ENCODE measurements around the gene NFAM1. TPM values are rescaled to one million over a fixed set of nuclear protein-coding genes. Genes with fewer than 3 reads are reported as not detected.

The NFAM1 gene
- total RNA-seq, 1 donor from 2014 or later = 1.6 TPM

GRCh38 chr22:42396621-42397331 lies 35.4 kb downstream of the NFAM1 start:
- H3K4me3 Mint-ChIP-seq (ENCODE audit: unreplicated experiment) = no peak overlapping the region
- no peak overlapping the region for H3K27ac Mint-ChIP-seq (ENCODE audit: unreplicated experiment)

GRCh38 chr22:42389143-42389542 lies 43.1 kb downstream of the NFAM1 start:
- H3K9me3 Mint-ChIP-seq (ENCODE audit: unreplicated experiment) = no peaks in the 10 kb centered on the region
- no peak for DNase-seq (ENCODE audit: low spot score)
- H3K27me3 Mint-ChIP-seq (ENCODE audit: unreplicated experiment) = peaks cover 10% of the 10 kb centered on the region
- H3K4me1 Mint-ChIP-seq (ENCODE audit: unreplicated experiment) = peaks cover 4% of the 10 kb centered on the region
- H3K36me3 Mint-ChIP-seq (ENCODE audit: low read depth, unreplicated experiment) = no peaks in the 10 kb centered on the region
- H3K4me3 Mint-ChIP-seq (ENCODE audit: unreplicated experiment) = no peak overlapping the region
- no peak overlapping the region for H3K27ac Mint-ChIP-seq (ENCODE audit: unreplicated experiment)
- TF ChIP-seq, protein P1, sequence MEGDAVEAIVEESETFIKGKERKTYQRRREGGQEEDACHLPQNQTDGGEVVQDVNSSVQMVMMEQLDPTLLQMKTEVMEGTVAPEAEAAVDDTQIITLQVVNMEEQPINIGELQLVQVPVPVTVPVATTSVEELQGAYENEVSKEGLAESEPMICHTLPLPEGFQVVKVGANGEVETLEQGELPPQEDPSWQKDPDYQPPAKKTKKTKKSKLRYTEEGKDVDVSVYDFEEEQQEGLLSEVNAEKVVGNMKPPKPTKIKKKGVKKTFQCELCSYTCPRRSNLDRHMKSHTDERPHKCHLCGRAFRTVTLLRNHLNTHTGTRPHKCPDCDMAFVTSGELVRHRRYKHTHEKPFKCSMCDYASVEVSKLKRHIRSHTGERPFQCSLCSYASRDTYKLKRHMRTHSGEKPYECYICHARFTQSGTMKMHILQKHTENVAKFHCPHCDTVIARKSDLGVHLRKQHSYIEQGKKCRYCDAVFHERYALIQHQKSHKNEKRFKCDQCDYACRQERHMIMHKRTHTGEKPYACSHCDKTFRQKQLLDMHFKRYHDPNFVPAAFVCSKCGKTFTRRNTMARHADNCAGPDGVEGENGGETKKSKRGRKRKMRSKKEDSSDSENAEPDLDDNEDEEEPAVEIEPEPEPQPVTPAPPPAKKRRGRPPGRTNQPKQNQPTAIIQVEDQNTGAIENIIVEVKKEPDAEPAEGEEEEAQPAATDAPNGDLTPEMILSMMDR (IDR thresholded peaks at IDR 0.05; ENCODE audit: unreplicated experiment) = no peak

More at GRCh38 chr22:42396621-42397331, 35.4 kb downstream of the NFAM1 start:
- H3K4me1 Mint-ChIP-seq (ENCODE audit: unreplicated experiment) = peaks cover 7% of the 10 kb centered on the region
- H3K27me3 Mint-ChIP-seq (ENCODE audit: unreplicated experiment) = peaks cover 2% of the 10 kb centered on the region
- DNase-seq (ENCODE audit: low spot score) = no peak
- TF ChIP-seq, protein P1 (IDR thresholded peaks at IDR 0.05; ENCODE audit: unreplicated experiment) = no peak
- H3K9me3 Mint-ChIP-seq (ENCODE audit: unreplicated experiment) = no peaks in the 10 kb centered on the region
- H3K36me3 Mint-ChIP-seq (ENCODE audit: low read depth, unreplicated experiment) = no peaks in the 10 kb centered on the region

- H3K4me3 Mint-ChIP-seq (ENCODE audit: unreplicated experiment) = no peak overlapping the region
Measured at GRCh38 chr22:42388130-42388797, 43.9 kb downstream of the NFAM1 start.

DNA sequence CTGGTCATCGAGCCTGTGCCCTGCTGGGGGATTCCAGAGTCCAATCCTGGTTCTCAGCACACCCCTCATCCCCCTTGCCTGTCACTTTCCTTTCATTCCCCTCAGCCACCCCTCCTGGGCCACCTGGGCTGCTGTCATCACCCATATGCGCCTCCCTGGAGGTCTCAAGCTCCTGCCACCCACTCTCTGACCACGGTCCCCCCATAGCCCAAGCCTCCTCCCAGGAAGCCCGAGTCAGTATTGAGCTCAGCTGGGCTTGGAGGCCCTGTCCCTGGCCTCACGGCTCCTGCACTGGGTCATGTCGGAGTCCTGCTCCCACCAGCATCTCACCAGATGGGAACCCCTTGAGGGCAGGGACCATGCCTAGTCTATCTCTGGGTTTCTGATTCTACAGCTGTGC lies 44.6 kb downstream of the NFAM1 start:
- no peak overlapping the region for H3K4me3 Mint-ChIP-seq (ENCODE audit: unreplicated experiment)
- no peak for DNase-seq (ENCODE audit: low spot score)
- no peaks in the 10 kb centered on the region for H3K36me3 Mint-ChIP-seq (ENCODE audit: low read depth, unreplicated experiment)
- H3K27me3 Mint-ChIP-seq (ENCODE audit: unreplicated experiment) = peaks cover 11% of the 10 kb centered on the region
- TF ChIP-seq, protein P1 (IDR thresholded peaks at IDR 0.05; ENCODE audit: unreplicated experiment) = no peak
- no peak overlapping the region for H3K27ac Mint-ChIP-seq (ENCODE audit: unreplicated experiment)
- no peaks in the 10 kb centered on the region for H3K9me3 Mint-ChIP-seq (ENCODE audit: unreplicated experiment)
- peaks cover 4% of the 10 kb centered on the region for H3K4me1 Mint-ChIP-seq (ENCODE audit: unreplicated experiment)

More at GRCh38 chr22:42388130-42388797, 43.9 kb downstream of the NFAM1 start:
- Mint-ChIP-seq H3K36me3 (ENCODE audit: low read depth, unreplicated experiment) (no peaks in the 10 kb centered on the region), H3K27ac (ENCODE audit: unreplicated experiment) (no peak overlapping the region), H3K27me3 (ENCODE audit: unreplicated experiment) (peaks cover 10% of the 10 kb centered on the region), H3K4me1 (ENCODE audit: unreplicated experiment) (peaks cover 4% of the 10 kb centered on the region), H3K9me3 (ENCODE audit: unreplicated experiment) (no peaks in the 10 kb centered on the region)
- DNase-seq (ENCODE audit: low spot score) = no peak
- TF ChIP-seq, protein P1 (IDR thresholded peaks at IDR 0.05; ENCODE audit: unreplicated experiment) = no peak

- H3K27ac Mint-ChIP-seq (ENCODE audit: unreplicated experiment) = no peak overlapping the region
- H3K27me3 Mint-ChIP-seq (ENCODE audit: unreplicated experiment) = peaks cover 11% of the 10 kb centered on the region
- no peak for DNase-seq (ENCODE audit: low spot score)
- H3K9me3 Mint-ChIP-seq (ENCODE audit: unreplicated experiment) = no peaks in the 10 kb centered on the region
- peaks cover 4% of the 10 kb centered on the region for H3K4me1 Mint-ChIP-seq (ENCODE audit: unreplicated experiment)
- TF ChIP-seq, protein P1 (IDR thresholded peaks at IDR 0.05; ENCODE audit: unreplicated experiment) = no peak
- no peaks in the 10 kb centered on the region for H3K36me3 Mint-ChIP-seq (ENCODE audit: low read depth, unreplicated experiment)
- no peak overlapping the region for H3K4me3 Mint-ChIP-seq (ENCODE audit: unreplicated experiment)
Measured at GRCh38 chr22:42385696-42386095, 46.5 kb downstream of the NFAM1 start.
